Endothelial cell of umbilical vein (primary cell): ENCODE results near the gene ATP12A. TPM values are rescaled to one million over a fixed set of nuclear protein-coding genes. Genes with fewer than 3 reads are reported as not detected.

ENCODE experiments used
- BruUV-seq: library from RNA; stranded (reverse); fragments of 400-500 nt; replicated peaks from 2 replicates; lab custom pipeline; 2021; lab: Mats Ljungman, UMichigan
- CTCF ChIA-PET: fragments of 300-600, 350-600 bp; sonication (Branson Sonifier 250); formaldehyde crosslinking; loops from one replicate; lab custom pipeline; 2021; ENCODE audit warnings: antibody characterized with exemption, inconsistent platforms; lab: Charles Lee
- POLR2A ChIA-PET: fragments of 300-600, 350-600 bp; sonication (Branson Sonifier 250); formaldehyde crosslinking; loops from one replicate; lab custom pipeline; 2021; ENCODE audit warnings: antibody characterized with exemption, inconsistent platforms; lab: Charles Lee
- DNase-seq: peaks from one replicate; pipeline ENCODE4 v3.0.0-alpha.2; 2011; ENCODE audit warnings: low read depth, low spot score
- FAIRE-seq: peaks from 2 replicates; lab custom pipeline; 2011; peaks lifted over from hg19 to GRCh38; lab: Jason Lieb, UNC
- H2AFZ ChIP-seq: 2 replicates; pipeline ENCODE4 v1.6.0; 2012; ENCODE audit warnings: low read depth, low read length, control low read depth, inconsistent platforms
- H3K27ac ChIP-seq: 2 replicates; pipeline ENCODE4 v1.5.1; 2011; ENCODE audit warnings: low read depth, mild to moderate bottlenecking, control low read depth, low read length, moderate library complexity; ENCODE audit not compliant: insufficient read depth
- H3K27me3 ChIP-seq, 2 experiments: 2 replicates each; pipeline versions ENCODE4 v1.6.0 to v1.6.1; 2011; ENCODE audit warnings: low read length in 2 of 2, mixed read lengths in 1 of 2; ENCODE audit not compliant: control insufficient read depth in 2 of 2, insufficient read depth in 2 of 2
- H3K36me3 ChIP-seq, 2 experiments: 2 replicates in 1 of 2; 3 replicates in 1 of 2; pipeline ENCODE4 v1.5.1; 2011; ENCODE audit warnings: low read length in 2 of 2, mild to moderate bottlenecking in 1 of 2, moderate library complexity in 1 of 2; ENCODE audit not compliant: control insufficient read depth in 2 of 2, insufficient read depth in 2 of 2; ENCODE audit errors: extremely low read depth in 1 of 2
- H3K4me1 ChIP-seq: 3 replicates; pipeline ENCODE4 v1.5.1; 2011; ENCODE audit warnings: mild to moderate bottlenecking, low read length; ENCODE audit not compliant: control insufficient read depth, insufficient read depth; ENCODE audit errors: extremely low read depth
- H3K4me2 ChIP-seq: 2 replicates; pipeline ENCODE4 v1.6.1; 2011; ENCODE audit warnings: low read length, control low read depth, mixed read lengths; ENCODE audit not compliant: insufficient read depth
- H3K4me3 ChIP-seq, 3 experiments: fragments of 200-600 bp in 1 of 3; sonication (generic), shearing (Covaris generic) in 1 of 3; replicated peaks in 1 of 3; 2 replicates each; pipeline ENCODE4 v1.5.1; 2011 to 2016; ENCODE audit warnings: control low read depth in 3 of 3, low read length in 3 of 3, mild to moderate bottlenecking in 2 of 3, inconsistent platforms in 1 of 3, low read depth in 1 of 3, moderate library complexity in 1 of 3; ENCODE audit not compliant: insufficient read depth in 1 of 3
- H3K79me2 ChIP-seq: 2 replicates; pipeline ENCODE4 v1.6.0; 2012; ENCODE audit warnings: low read length, inconsistent platforms; ENCODE audit not compliant: control insufficient read depth, insufficient read depth
- H3K9ac ChIP-seq: replicated peaks from 2 replicates; pipeline ENCODE3; 2011; ENCODE audit warnings: low read length, control low read depth; ENCODE audit not compliant: insufficient read depth; ENCODE audit errors: extremely low read depth
- H3K9me1 ChIP-seq: replicated peaks from 3 replicates; pipeline ENCODE4 v1.6.0; 2011; ENCODE audit warnings: mild to moderate bottlenecking, low read length; ENCODE audit not compliant: control insufficient read depth, insufficient read depth; ENCODE audit errors: extremely low read depth
- H3K9me3 ChIP-seq: replicated peaks from 2 replicates; pipeline ENCODE4 v1.5.1; 2012; ENCODE audit warnings: low read length, inconsistent platforms; ENCODE audit not compliant: control insufficient read depth, insufficient read depth
- H4K20me1 ChIP-seq: replicated peaks from 2 replicates; pipeline ENCODE3; 2011; ENCODE audit warnings: mild to moderate bottlenecking, low read length; ENCODE audit not compliant: control insufficient read depth, insufficient read depth; ENCODE audit errors: extremely low read depth
- CTCF ChIP-seq, 2 donors: IDR thresholded peaks; 1 replicate in 1 of 2; 2 replicates in 1 of 2; pipeline ENCODE4 v1.5.1; 2011; ENCODE audit warnings: low read length in 2 of 2, mild to moderate bottlenecking in 2 of 2, moderate library complexity in 2 of 2, control low read depth in 1 of 2, inconsistent platforms in 1 of 2, low read depth in 1 of 2; ENCODE audit not compliant: insufficient read depth in 1 of 2; ENCODE audit errors: extremely low read depth in 1 of 2
- EZH2 ChIP-seq: IDR thresholded peaks from 2 replicates; pipeline ENCODE4 v1.6.1; 2012; ENCODE audit warnings: borderline replicate concordance, low read depth, mild to moderate bottlenecking, moderate library complexity, low read length, inconsistent platforms; ENCODE audit not compliant: severe bottlenecking
- FOS ChIP-seq: IDR thresholded peaks from 2 replicates; pipeline ENCODE4 v1.6.1; 2011; ENCODE audit warnings: mild to moderate bottlenecking, low read length, moderate library complexity, borderline replicate concordance; ENCODE audit not compliant: insufficient read depth
- GATA2 ChIP-seq: IDR thresholded peaks from 2 replicates; pipeline ENCODE4 v1.7.0; 2011; ENCODE audit warnings: low read depth, mild to moderate bottlenecking, moderate library complexity, mixed read lengths, low read length; ENCODE audit not compliant: insufficient read length, insufficient read depth
- JUN ChIP-seq: IDR thresholded peaks from 2 replicates; pipeline ENCODE4 v1.6.1; 2011; ENCODE audit warnings: borderline replicate concordance, low read depth; ENCODE audit not compliant: insufficient read length, insufficient read depth
- MAX ChIP-seq: IDR thresholded peaks from 2 replicates; pipeline ENCODE4 v1.6.1; 2011; ENCODE audit not compliant: insufficient read depth, insufficient read length
- MYC ChIP-seq: IDR thresholded peaks from one replicate; pipeline ENCODE4 v1.6.1; 2011; ENCODE audit warnings: mild to moderate bottlenecking, low read depth, low read length
- POLR2A ChIP-seq: IDR thresholded peaks from 2 replicates; pipeline ENCODE4 v1.6.1; 2012; ENCODE audit warnings: low read depth, mild to moderate bottlenecking, control low read depth, low read length
- POLR2AphosphoS5 ChIP-seq: IDR thresholded peaks from 2 replicates; pipeline ENCODE4 v1.6.1; 2012; ENCODE audit warnings: low read depth, mild to moderate bottlenecking, control low read depth, low read length, moderate library complexity; ENCODE audit not compliant: insufficient read depth
- dilution Hi-C: fragments of 300-500 bp; cut with MboI; formaldehyde crosslinking; loops from one replicate; pipeline ENCODE4 v1.15.0; 2019; ENCODE audit warnings: low sequenced_read_pairs; ENCODE audit not compliant: extremely low pct_ligation_motif_present
- intact Hi-C: fragments of 100-400 bp; cut with micrococcal nuclease; formaldehyde crosslinking; loops from one replicate; pipeline ENCODE4 v1.10.0; 2022
- polyA plus RNA-seq, 4 experiments: library from polyadenylated mRNA; depleted of rRNA in 3 of 4; stranded (reverse) in 3 of 4; unstranded in 1 of 4; fragments of >200 nt; gene quantifications; 2 replicates each; pipeline versions ENCODE4 v1.2.1 to v1.2.3, GENCODE V29; 2011 to 2012; ENCODE audit warnings: missing spikeins in 1 of 4
- total RNA-seq: library from RNA; stranded (reverse); gene quantifications from 2 replicates; pipeline ENCODE4 v1.2.3, GENCODE V29; 2021

ATP12A gene
- total and polyA plus RNA-seq, 2 donors (not counting 3 experiments of a cell fraction or from before 2014, with no cell fraction given): not detected

GRCh38 chr13:24694907-24695306, 14.7 kb downstream of the ATP12A start:
- H3K9me1 ChIP-seq: no peaks in the 10 kb centered on the region
- dilution Hi-C loops: no loop called here
- no peak overlapping the region for H3K9ac ChIP-seq
- no peak overlapping the region for H2AFZ ChIP-seq
- H3K4me1 ChIP-seq: no peaks in the 10 kb centered on the region
- DNase-seq (no peak), FAIRE-seq (no peak)
- H3K9me3 ChIP-seq: no peaks in the 10 kb centered on the region
- H3K79me2 ChIP-seq: no peaks in the 10 kb centered on the region
- TF ChIP-seq POLR2A (no peak), JUN (no peak), FOS (no peak), GATA2 (no peak), CTCF (IDR thresholded peaks at IDR 0.05; ENCODE audit: extremely low read depth in 1 of 2, insufficient read depth in 1 of 2, low read depth in 1 of 2, low read length in 2 of 2) (no peak), MAX (no peak), EZH2 (no peak), POLR2AphosphoS5 (no peak), MYC (no peak)
- POLR2A ChIA-PET: no interaction called here
- H4K20me1 ChIP-seq: no peaks in the 10 kb centered on the region
- H3K27me3 ChIP-seq: peaks cover 0 to 2% of the 10 kb centered on the region in 2 experiments
- BruUV-seq: no TSS peak
- no peak overlapping the region for H3K27ac ChIP-seq
- no peaks in the 10 kb centered on the region for H3K36me3 ChIP-seq
- CTCF ChIA-PET: interaction anchor here (1.1 to 3.1 kb wide), 11 partner anchors 10 to 419 kb away, joined by 3 to 43 read pairs (median 7); no protein-coding TSS in a partner anchor
- H3K4me3 ChIP-seq: no peak overlapping the region
- H3K4me2 ChIP-seq: no peak overlapping the region
- intact Hi-C loops: loop anchor here (1.0 kb wide), 4 partner anchors 11 to 302 kb away; no protein-coding TSS in a partner anchor
